ENCODE measurements around the gene KIF20A.
"Not testable (repeated sequence)": the region's sequence is repeated elsewhere in the genome, so short reads cannot be mapped to it uniquely, and the experiment has no call there.

Gene KIF20A

GRCh38 chr5:138188626-138189025 is 9.7 kb downstream of the KIF20A start:
- no peak for DNase-seq

DNA sequence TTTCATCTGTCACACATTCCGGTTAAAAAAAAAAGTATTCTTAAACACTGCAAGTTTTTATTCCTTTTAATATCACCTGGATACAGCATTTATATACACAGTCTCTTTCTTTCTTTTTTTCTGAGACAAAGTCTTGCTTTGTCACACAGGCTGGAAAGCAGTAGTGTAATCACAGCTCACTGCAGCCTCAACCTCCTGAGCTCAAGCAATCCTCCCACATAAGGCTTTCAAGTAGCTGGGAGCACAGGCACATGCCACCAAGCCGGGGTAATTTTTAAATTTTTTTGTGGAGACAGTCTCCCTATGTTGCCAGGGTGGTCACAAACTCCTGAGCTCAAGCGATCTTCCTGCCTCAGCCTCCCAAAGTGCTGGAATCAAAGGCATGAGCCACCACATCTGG is 13.9 kb downstream of the KIF20A start:
- no peak for DNase-seq

DNA sequence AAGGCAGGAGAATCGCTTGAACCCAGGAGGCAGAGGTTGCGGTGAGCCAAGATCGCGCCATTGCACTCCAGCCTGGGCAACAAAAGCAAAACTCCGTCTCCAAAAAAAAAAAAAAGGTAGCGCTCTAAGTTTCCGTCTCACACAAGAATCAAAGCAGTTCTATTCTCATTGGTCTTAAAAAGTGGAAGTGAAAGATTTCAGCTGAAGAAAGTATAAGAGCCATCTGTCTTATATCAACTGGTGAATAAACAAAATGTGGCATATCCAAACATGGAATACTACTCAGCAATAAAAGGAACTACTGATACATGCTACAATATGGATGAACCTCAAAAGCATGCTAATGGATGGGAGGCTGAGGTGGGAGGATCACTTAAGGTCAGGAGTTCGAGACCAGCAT is 14.9 kb downstream of the KIF20A start:
- DNase-seq = not testable (repeated sequence)

GRCh38 chr5:138210985-138211384 is 32.1 kb downstream of the KIF20A start:
- no peak for DNase-seq

- no peak for DNase-seq
Observed at GRCh38 chr5:138212828-138213160, 33.9 kb downstream of the KIF20A start.

DNA sequence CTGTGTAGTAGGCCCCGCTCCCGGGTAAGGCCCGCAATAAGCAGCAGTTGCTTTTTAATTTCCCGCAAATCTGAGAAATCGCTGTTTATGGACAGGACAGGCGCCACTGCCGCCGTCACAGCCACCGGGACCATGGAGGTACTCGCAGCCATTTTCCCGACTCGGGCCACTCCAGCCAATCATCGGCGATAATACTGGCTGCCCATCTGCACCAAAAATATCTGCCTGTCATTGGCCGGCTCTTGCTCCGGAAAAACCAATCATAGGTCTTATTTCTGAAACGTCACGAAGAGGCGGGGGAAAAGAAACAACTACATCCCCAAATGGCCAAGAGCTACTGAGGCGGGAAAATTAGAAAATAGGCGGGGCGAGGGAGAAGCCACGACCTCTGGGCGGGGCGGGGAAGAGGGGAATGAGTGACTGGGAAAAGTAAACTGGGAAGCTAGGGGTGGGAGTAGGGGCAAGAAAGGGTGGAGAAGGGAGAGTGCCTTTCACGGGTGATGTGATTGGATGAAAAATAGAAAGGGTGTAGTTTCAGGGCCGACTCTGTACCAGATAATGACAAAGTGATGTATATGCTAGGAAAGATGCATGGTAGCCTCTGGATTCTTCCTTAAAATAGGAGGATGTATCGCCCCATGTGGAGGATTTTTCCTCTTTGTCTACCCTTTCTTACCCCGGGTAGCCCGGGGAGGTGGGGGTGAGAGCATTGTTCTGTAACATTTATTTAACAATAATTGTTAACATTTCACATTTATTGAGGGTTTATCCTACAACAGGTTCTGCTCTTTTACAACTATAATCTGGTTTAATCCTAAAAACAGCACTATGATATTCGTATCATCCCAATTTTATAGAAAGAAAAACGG is 34.5 kb downstream of the KIF20A start, which contains the start of gene CDC23:
Gene CDC23, minus strand, starts transcription at position 163 of the 869 bp plus-strand sequence. Its CDS starts 11 bp downstream, at position 152.
- peak; percentile 98 for DNase-seq

DNA sequence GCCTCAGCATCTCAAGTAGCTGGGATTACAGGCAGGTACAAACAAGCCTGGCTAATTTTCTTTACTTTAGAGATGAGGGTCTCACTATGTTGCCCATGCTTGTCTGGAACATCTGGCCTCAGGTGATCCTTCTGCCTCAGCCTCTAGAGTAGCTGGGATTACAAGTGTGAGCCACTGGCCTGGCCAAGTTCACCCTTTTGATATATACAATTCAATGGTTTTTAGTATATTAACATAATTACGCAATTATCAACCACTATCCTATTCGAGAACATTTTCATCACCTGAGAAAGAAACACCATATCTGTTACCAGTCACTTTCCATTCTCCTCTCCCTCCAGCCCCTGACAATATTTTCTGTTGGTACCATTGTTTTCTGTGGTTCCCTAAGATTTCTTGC is 37.9 kb downstream of the KIF20A start:
- no peak for DNase-seq

DNA sequence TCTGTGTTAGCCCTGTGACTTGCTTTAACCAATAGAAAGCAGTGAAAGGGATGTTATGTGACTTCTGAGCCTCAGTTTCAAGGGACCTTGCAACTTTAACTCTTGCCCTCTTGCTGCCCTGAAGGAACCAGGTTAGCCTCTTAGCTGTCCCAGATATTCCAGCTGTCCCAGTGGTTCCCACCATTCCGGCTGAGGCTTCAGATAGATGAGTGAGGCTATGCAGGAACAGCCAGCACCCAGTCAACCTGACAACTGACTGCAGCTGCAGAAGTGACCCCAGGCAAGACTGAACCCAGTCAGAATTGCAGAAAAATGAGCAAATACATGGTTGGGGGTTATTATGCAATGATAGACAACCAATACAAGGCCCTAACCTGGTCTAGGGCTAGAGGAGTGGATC is 44.6 kb downstream of the KIF20A start:
- no peak for DNase-seq

DNA sequence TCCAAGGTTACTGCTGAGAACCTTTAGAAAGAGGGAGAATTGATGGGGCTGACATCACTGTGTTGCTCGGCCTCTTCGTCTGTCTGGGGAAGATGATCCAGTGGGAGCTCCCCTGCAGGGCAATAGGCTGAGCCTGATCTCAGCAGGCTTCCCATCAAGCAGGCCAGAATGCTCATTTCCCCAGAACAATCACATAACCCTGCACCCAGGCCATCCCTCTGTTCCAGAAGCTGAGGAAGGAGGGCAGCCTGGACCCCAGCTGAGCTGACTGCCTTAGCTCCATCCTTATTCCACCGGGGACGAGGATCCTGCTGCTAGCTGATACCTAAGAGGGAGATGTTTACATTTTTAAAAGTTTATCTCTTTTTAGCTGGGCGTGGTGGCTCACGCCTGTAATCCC is 45.8 kb downstream of the KIF20A start:
- no peak for DNase-seq

GRCh38 chr5:138226910-138227309 is 48.0 kb downstream of the KIF20A start:
- DNase-seq = no peak

GRCh38 chr5:138229387-138229786 is 50.5 kb downstream of the KIF20A start:
- no peak for DNase-seq

DNA sequence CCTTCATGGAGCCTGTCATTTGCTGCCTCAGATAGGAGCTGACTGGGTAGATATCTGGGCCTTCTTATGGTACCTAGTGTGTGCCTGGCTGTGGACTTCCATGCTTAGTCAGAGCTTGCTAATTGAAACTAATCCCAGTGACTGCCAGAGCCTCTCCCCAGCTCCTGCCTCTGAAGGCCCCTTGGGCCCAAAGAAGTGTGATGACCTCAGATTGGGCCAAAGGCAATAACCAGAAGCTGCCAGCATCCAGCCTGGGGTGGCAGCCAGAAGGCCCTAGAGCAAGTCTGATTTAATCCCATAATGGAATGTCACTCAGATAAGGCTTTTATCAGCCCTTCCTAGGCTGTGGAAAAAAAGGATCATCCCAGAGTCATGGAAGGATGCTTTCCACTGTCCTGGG is 51.3 kb downstream of the KIF20A start:
- no peak for DNase-seq

DNA sequence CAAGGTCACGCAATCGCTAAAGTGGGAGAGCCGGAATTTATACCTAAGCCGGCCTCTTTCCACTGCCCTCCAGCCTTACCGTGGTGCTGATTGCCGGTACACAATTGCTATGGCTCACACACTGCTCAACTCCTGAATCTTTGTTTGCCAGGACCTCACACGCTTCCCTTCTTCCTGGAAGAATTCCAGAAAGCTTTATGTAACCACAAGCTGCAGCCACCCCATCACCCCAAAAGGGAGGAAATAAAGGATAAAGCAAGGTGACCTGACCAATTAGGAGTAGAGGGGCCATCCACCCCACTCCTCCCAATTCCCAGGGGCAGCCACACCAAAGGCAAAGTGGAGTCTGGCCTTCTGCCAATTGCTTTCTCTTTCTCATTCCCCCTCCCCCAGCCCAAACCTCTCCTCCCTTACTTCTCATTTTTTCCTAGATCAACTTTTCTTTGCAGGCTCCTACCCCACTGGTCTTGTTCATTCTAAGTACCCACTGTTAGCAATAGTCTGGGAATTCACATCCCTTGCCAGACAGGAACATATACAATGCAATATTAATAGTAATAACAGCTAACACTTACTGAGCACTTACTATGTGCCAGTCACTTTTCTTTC is 52.2 kb downstream of the KIF20A start:
- DNase-seq = no peak

GRCh38 chr5:138233280-138233679 is 54.4 kb downstream of the KIF20A start:
- no peak for DNase-seq

- DNase-seq = no peak
Observed at GRCh38 chr5:138234651-138235050, 55.7 kb downstream of the KIF20A start.

Measured in activated CD4-positive, alpha-beta T cell treated with anti-CD3 and anti-CD28 coated beads, Interleukin-2, amount 50 U/mL, for 16 hours (primary cell).